ENCODE measurements around the gene FRS3.

The FRS3 gene

DNA sequence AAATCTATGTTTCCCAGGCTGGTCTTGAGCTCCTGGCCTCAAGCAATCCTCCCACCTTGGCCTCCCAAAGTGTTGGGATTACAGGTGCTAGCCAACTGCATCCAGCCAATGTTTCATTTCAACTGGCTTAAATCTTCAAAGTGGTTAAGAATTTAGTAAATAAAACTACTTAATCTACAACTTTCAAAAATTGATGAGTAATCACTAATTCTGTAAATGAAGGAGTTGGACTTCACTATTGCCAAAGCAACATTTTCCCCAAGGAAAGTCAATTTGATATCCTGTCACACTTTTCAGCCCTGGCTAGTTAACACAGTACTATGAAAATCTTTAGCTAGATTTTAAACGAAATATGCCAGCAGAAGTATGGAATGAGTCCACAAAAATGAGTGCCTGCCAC is 11.6 kb upstream of the FRS3 start:
- DNase-seq (ENCODE audit: insufficient read length, low spot score) (no peak), FAIRE-seq (no peak)

DNA sequence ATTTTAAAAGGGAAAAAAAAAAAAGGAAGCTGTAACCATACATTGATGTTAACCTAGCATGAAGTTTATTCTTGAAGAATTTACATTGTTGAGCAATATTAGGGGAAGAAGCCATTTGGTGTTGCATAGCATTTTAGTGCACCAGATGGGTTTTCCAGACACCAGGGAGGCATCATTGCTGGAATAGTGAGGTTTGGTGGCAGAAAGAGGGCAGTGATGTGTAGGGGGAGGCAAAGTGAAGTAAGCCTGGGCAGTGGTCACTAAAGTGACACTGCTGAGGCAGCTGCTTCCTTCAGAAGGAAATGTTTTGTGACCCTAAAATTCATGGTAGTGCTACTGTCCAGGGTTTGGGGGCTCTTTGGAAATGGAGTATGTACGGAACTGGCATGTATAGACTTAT is 10.3 kb upstream of the FRS3 start:
- FAIRE-seq (no peak), DNase-seq (ENCODE audit: insufficient read length, low spot score) (no peak)

DNA sequence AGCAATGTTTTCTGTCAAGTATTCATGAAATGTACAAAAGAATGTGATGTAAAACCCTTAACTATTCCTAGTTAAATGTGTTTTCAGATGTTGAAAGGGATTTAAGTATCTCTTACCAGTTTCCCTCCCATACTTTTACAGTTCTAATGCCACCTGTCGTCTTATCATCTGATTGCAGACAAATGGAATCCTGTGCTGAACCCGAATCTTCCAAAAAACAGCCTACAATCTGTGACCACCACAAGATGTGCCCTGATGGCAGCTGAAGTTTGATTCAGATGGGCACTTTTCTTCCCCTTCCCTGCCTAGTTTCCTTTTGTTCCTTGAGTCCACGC is 9.7 kb upstream of the FRS3 start:
- DNase-seq (ENCODE audit: insufficient read length, low spot score) (no peak), FAIRE-seq (no peak)

DNA sequence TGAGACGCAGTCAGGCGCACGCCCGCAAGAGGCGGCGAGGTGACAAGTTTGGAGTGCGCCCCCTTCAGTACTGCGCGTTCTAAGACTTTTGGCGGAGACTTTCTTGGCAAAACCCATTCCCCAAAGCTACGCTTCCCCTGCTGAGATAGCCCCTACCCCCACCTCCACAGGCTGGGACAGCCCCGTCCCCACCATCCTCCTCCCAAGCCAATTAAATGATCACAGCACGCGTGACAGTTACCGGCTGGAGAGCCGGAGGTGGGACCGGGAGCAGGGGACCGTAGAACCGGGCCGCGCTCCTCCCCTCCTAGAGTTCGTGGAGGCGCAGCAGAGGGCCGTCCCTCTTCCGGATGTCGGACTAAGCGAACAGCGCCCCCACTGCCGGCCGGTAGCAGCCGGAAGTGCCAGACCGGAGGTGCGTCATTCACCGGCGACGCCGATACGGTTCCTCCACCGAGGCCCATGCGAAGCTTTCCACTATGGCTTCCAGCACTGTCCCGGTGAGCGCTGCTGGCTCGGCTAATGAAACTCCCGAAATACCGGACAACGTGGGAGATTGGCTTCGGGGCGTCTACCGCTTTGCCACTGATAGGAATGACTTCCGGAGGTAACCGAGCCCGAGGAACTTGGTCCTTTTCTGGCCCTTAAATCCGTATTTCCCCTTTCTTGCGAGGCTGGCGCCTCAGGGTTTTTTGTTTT is 7.7 kb upstream of the FRS3 start, which contains the start of gene TOMM6:
Gene TOMM6, plus strand, starts transcription at position 476 of the 699 bp plus-strand sequence. Its CDS starts 4 bp downstream, at position 480.
- peak; percentile 85 for DNase-seq (ENCODE audit: insufficient read length, low spot score)
- FAIRE-seq: peak; percentile 87

DNA sequence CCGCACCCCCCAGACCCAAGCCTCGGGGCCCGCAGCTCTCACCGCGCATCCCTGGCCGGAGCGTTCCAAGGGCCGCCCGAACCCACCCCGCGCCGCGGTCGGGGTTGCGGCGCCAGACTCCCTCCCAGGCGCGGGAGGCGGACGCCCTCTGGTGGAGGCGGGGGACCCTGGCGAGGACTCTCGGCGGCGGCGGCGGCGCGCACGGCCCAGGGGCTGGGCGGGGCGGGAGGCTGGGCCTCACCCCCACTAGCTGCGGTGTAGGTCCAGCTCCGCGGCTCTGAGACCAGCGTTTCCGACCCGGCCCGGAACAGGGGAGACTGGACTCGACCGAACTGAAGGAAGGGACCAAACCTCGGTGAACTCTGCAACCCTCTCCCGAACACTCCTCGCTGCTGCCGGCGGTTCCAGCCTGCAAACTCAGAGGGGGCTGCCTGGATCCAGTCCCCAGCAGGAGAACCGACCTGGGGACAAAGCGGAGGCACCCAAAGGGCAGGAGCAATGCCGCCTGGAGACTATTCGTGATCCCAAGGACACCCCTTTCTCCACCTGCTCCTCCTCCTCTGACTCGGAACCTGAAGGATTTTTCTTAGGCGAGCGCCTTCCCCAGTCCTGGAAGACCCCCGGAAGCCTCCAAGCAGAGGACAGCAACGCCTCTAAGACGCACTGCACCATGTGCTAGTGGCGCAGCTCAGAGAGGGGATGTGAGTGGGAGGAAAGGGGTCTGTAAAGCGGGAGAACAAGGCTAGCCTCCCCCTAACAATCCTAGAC is 6.9 kb upstream of the FRS3 start:
- peak; percentile 80 for DNase-seq (ENCODE audit: insufficient read length, low spot score)
- FAIRE-seq: peak; percentile 68

DNA sequence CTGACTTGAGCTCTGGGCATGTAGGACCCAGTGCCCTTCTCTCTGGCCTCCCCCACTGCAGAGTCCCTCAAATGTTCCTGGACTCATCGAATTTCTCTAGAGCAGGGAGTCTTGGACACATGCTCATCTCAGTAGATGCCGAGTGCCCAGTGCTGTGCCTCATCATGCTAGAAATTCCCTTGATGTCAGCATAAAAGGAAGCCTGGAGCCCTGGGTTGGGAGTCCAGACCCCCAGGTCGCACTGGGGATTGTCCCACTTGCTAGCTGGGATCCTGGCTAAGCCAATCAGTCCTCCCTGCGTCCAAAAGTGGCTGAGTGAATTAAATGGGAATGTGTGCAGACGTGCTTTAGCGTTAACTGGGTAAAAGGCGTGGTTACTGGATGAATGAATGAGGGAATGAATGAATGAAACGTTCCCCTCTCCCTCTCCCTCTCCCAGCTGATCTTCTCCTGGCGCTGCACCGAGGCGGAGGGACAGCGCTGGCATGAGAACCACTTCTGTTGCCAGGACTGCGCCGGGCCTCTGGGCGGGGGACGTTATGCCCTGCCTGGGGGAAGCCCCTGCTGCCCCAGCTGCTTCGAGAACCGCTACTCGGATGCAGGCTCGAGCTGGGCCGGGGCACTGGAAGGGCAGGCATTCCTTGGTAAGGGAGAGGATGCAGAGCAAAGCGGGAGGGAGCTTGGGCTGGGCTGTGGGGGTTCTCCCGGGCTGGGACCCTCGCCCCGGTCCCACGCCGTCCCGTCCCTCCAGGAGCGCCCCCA is 6.2 kb upstream of the FRS3 start:
- DNase-seq (ENCODE audit: insufficient read length, low spot score) (no peak), FAIRE-seq (no peak)

DNA sequence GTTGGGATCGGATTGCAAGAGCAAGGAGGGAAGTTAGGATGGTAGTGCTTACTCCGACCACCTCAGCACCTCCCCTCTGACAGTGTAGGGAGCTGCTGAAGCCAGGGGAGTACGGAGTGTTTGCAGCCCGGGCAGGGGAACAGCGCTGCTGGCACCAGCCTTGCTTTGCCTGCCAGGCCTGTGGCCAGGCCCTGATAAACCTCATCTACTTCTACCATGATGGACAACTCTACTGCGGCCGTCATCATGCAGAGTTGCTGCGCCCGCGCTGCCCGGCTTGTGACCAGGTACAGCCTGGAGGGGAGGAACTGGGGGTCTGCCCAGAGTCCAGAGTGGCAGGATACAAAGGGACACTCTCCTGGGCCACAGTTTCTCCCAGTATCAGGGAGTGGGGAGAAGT is 5.6 kb upstream of the FRS3 start:
- no peak for DNase-seq (ENCODE audit: insufficient read length, low spot score)
- no peak for FAIRE-seq

DNA sequence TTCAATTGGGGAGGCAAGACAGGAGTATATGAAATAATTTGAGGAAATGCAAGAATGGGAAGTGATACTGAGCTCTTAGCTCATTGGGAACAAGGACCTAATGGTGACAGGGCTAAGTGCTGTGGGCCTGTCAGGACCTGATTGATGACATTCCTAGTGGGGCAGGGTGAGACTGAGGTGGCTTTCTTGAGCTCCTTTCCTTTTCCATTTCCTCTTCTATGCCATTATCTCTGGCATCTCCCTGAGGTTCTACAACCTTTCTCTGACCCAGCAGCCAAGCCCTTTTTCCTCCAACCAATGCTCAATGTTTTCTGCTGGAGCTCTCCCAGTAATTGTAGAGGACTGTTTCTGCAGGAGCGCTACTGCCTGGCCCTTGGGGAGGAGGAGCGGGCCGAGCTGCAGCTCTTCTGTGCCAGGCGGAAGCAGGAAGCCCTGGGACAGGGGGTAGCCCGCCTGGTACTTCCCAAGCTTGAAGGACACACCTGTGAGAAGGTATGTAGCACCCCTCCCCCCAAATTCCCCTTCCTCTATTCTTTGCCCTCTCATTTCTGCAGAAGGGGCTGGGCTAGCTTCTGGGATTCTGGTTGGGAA is 5.0 kb upstream of the FRS3 start:
- FAIRE-seq (no peak), DNase-seq (ENCODE audit: insufficient read length, low spot score) (no peak)

DNA sequence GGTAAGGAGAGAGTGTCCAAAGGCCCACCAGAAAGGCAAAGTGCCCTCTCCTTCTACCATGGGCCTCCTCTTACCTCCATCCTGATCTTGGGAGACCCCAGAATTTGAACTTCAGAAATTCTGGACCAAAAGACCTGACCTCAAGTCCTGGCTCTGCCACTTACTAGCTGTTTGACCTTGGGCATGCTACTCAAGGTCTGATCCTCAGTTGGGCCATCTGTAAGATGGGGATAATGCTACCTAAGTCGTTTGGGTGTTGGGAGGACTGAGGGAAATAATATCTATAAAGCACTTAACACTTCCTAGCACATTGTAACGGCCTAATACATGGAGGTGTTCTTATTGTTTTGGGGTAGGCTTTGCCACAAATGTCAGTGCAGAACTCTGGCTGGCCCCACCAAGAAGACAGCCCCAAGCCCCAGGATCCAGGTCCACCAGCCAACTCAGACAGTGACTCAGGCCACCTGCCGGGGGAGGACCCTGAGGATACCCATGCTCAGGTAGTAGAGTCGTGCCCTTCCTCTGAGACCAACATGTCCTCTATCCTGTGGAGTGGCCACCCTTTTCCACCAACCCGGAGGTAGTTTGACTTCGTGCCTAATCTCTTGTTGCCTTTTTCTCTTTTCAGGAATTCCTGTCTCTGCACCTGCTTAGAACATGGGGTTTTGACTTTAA is 3.5 kb upstream of the FRS3 start:
- no peak for FAIRE-seq

DNA sequence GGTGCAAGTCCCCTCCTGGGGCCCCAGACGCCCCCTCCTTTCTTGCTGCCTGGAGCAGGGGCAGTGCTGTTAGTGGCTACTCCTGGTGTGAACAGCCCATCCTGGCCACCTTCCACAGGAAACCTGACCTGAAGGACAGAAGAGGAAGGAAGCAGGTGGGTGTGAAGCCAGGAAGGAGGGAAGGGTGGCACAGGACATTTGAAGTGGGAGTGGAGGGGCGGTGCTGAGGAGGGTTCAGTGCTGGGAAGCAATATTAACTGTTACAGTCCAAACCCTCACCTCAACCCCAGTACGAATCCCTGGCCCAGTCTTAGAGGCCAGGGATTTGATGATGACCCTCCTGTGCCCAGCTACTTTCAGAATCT is 1.6 kb upstream of the FRS3 start:
- DNase-seq (ENCODE audit: insufficient read length, low spot score) (no peak), FAIRE-seq (no peak)

More for the DNA sequence above, 3.5 kb upstream of the FRS3 start:
- no peak for DNase-seq (ENCODE audit: insufficient read length, low spot score)

DNA sequence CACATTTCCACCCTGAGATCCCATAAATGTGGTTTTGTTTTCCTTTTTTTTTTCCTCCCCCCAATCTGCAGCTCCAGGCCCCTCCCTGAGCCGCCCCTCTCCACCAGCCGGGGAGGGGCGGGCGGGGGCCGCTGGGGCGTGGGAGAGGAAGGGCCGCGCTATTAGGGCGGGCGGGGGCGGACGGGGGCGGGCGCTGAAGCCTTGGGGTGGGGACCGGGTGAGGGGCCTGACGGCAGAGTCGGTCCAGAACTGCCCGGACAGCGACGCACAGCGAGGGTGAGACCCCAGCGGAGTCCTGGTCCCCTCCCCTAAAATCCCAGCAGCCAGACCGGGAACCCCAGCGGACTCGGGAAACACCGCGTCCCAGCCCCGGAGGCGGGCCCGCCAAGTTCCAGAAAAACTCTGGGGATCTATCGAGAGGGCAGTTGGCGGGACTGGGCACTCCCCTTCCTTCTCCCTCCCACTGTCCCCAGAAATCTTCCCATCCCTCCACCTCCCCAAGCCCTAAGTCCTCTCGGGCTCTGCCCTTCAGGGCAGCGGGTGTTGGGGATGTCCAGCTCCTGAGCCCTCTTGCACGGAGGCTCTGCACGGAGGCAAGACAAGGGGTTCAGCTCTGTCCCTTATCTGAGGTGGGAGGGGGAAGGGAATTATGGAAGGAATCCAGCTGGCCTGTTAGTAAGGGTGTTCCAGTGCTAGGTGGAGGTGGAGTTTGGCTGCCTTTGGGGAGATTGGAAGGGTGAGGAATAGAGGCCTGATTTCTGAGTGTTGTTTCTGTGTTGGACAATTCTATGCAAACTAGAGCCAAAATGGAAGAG is 1.1 kb upstream of the FRS3 start, which contains the start of gene PRICKLE4:
Gene PRICKLE4, plus strand, starts transcription at position 232 of the 815 bp plus-strand sequence. CDS start 2,692 bp downstream, outside the sequence.
- FAIRE-seq (no peak), DNase-seq (ENCODE audit: insufficient read length, low spot score) (no peak)

DNA sequence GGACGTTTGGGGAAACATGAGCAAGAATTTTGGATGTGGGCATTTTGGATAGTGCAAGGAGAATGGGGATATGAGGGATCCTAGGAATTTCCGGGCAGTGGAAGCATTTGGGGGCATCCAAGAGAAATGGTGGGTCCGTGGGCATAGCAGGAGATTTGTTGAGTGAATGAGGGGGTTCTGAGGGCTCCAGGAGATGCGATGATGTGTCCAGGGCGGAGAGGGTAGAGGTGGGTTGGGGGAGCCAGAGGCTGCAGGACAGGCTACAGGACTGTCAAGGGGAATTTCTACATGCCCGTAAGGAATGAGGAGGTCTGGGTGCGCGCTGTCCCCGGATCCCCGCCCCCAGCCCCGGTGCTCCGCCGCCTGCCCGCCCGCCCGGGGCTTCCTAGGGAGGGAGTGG is 364 bp downstream of the FRS3 start:
- DNase-seq (ENCODE audit: insufficient read length, low spot score) (no peak), FAIRE-seq (no peak)

DNA sequence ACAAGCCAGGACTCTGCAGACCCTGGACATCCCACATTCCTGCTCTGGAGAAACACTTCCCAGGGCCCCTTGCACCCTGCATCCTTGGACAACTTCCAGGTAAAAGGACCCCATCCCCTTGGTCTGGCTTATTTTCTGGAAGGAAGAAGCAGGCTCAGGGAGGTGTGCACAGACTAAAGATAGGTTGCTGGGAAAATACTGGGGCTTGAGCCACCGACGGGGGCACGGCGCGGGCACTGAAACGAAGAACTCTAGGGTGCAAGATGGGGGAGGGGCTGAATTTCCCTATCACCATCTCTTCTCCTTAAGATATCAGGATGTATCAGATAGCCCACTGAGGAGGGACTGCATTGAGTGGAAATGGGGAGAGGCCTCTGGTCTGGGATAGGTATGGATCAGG is 805 bp downstream of the FRS3 start:
- FAIRE-seq (no peak), DNase-seq (ENCODE audit: insufficient read length, low spot score) (no peak)

DNA sequence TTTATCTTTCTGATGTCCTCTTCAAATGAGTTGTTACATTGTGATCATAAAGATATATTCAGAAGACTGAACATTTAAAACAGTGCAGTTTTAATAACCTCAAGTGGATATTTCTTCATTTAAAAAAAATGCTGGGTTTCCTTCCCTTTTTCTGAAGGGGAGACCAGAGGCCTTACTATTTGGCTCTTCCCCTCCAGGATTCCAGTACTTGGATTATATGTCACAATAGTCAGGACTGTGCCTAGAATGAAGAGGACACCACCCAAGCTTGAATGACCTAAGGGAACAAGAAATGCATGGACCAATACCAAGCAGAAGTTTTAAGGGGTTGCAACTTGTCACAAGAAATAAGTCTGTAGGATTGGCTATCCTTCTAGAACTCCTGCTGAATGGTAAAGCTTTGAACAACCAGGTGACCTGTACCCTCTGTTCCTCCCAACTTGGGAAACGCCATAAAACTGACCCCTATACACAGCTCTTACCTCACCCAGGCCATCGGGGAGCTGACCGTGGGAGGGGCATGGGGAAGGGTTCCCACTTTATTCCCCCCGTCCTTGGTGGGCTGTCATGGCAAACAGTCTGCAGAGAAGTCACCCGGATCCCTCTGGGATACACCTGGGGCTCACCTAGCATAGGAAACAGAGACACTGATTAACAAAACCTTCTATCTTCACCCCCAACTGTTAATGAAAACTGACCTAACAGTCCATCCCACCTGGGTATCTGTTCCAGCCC is 2.0 kb downstream of the FRS3 start:
- FAIRE-seq: no peak
- no peak for DNase-seq (ENCODE audit: insufficient read length, low spot score)

DNA sequence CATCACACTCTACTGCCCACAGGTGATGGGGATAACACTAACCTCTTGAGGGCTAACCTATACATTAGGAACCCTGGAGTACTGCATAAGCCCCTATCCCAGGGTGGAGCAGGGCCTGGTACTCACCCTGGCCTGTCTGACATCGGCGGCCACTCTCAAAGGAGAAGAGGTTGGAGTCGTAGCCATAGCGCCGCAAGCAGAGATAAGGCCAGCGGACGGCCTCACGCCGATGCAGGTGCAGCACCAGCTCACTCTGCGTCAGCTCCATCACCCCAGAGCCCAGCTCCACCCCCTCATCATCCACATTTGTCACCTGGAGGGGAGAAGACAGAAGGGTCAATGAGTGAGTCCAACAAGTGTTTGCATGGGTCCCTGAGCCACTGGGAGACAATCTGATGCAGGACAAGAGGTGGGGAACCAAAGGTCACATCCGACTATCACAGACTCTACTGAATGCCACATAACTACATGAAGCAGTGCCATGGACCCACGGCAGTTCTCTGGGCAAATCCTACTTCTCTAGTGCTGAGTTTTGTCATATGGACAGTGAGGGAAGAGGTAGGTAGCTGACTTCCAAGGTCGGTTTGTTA is 4.3 kb downstream of the FRS3 start:
- no peak for FAIRE-seq
- no peak for DNase-seq (ENCODE audit: insufficient read length, low spot score)

DNA sequence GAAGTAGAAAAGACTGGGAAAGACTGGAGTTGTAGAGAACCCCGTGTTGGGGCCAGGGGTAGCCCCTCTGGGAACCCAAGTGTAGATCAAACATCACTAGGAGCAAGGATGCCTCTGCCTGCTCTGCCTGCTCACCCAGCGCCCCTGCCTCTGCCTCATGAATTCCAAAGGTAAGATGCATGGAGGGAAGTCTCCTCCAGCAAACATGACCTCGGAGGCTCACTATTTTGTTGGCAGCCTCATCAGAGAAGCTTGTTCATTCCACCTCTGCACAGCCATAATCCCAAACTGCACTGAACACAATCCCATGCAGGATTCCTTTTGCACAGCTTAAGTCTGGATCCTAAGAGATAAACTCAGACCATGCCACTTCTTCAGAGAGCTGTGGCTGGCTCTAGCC is 4.9 kb downstream of the FRS3 start:
- no peak for FAIRE-seq

DNA sequence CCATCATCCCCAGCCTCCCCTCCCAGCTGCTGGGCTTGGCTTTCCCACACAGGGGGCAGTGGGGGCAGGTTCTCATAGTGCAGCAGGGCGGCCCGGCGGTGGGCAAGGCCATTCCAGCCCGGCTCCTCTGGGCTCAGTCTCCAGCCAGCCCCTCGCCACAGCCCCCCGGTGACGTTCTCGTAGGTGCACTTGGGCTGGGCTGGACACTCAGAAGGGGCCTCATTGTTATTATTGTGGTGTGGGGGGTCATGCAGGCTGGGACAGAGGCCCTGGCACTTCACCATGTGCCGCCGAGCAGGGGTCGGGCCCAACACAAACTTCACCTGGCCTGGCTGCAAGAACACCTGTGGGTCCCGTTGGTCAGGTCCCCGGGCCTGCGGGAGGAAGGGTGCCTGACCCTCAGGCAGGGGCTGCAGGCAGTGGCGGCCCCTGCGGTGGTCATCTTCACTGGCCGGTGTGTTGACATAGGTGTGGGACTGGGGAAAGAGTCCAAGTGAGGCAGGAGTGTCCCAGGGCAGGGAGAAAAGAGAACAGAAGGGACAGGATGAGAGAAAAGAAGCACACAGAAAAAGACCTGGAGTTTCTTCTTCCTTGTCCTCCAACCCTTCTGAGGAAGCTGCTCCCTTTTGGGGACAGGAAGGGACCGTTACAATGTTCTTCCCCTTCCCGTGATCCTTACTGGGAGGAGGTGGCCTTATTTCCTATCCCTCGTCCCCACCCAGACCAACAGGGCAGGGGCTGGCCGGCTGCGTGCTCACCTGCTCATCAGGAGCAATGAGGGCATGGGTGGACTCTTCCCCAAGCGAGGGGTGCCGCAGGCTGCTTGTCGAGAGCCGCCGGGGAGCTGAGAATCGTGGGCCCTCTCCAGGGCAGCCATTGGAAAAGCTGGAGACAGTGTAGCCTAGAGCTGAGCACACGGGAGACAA is 8.4 kb downstream of the FRS3 start:
- FAIRE-seq: no peak
- DNase-seq (ENCODE audit: insufficient read length, low spot score): no peak

More for the DNA sequence above, 4.9 kb downstream of the FRS3 start:
- DNase-seq (ENCODE audit: insufficient read length, low spot score): no peak

Measured in GM19239 (cell line).